ENCODE results near the gene MYH14. TPM values are rescaled to one million over a fixed set of nuclear protein-coding genes. Genes with fewer than 3 reads are reported as not detected.

MYH14 gene
- total and polyA plus RNA-seq, 9 of the 15 experiments (the other 6 are each of a cell fraction or from before 2014, with no cell fraction given): 0.04 to 0.86 (median 0.19) TPM; not detected in 2

GRCh38 chr19:50290775-50291174, 87.4 kb downstream of the MYH14 start:
- DNase-seq (ENCODE audit: extremely low read depth in 1 of 4, low spot score in 3 of 4) (no peak), ATAC-seq (peak; percentile 53), FAIRE-seq (no peak)
- BruUV-seq (replicated peaks): no TSS peak
- H3K27me3 ChIP-seq (ENCODE audit: control insufficient read depth in 2 of 2, insufficient read depth in 2 of 2, low read length in 2 of 2): peaks cover 7 to 63% of the 10 kb centered on the region in 2 experiments
- H2AFZ ChIP-seq (ENCODE audit: low read depth, low read length): no peak overlapping the region
- H3K9me1 ChIP-seq (ENCODE audit: control insufficient read depth, insufficient read depth, low read length): no peaks in the 10 kb centered on the region
- H4K20me1 ChIP-seq (replicated peaks; ENCODE audit: control insufficient read depth, insufficient read depth, low read length): 0 out of 2 replicates have a peak, but pooled peaks cover 9% of the 10 kb centered on the region
- in situ Hi-C loops (cut with MboI) (no loop called here), intact Hi-C loops (cut with micrococcal nuclease) (no loop called here)
- H3K36me3 ChIP-seq (ENCODE audit: control insufficient read depth, insufficient read depth, low read length): no peaks in the 10 kb centered on the region
- H3K9me3 ChIP-seq (replicated peaks; ENCODE audit: control insufficient read depth, insufficient read depth, low read depth, low read length): peaks cover 8% of the 10 kb centered on the region
- no peak overlapping the region for H3K4me3 ChIP-seq
- peaks cover 0 to 18% of the 10 kb centered on the region in 2 experiments; a peak in 3 of 5 replicates for H3K4me1 ChIP-seq (replicated peaks in 1 of 2; ENCODE audit: control insufficient read depth in 2 of 2, insufficient read depth in 2 of 2, low read length in 2 of 2)
- ChIA-PET POLR2A (interaction anchor here (0.6 to 1.1 kb wide), 4 partner anchors 9 to 44 kb away, joined by 3 to 4 read pairs (median 3); no protein-coding TSS in a partner anchor), CTCF (ENCODE audit: low intra/inter-chr PET ratio) (no interaction called here)
- no peak overlapping the region for H3K27ac ChIP-seq (ENCODE audit: extremely low read depth, low read depth, low read length)
- no peak overlapping the region for H3K4me2 ChIP-seq (ENCODE audit: insufficient read depth, low read length)
- WGBS (ENCODE audit: insufficient coverage, low coverage, missing lambda C conversion rate): 7% methylated on average over 15 of the region's 15 CpGs
- no peaks in the 10 kb centered on the region for H3K79me2 ChIP-seq (ENCODE audit: control insufficient read depth, insufficient read depth, low read length)
- peak overlapping the region in 1 of 2 experiments; percentile 58; a peak in 1 of 4 replicates for H3K9ac ChIP-seq (ENCODE audit: insufficient read depth in 1 of 2, low read depth in 2 of 2, low read length in 2 of 2)
- TF ChIP-seq CCNT2 (IDR thresholded peaks at IDR 0.05; ENCODE audit: borderline replicate concordance, extremely low read depth, insufficient read length, low read depth, low read length) (no peak), POLR2B (IDR thresholded peaks at IDR 0.05; ENCODE audit: low read depth, partially characterized antibody) (no peak), SNAPC5 (CRISPR knock-in tag; IDR thresholded peaks at IDR 0.05) (no peak), BMI1 (IDR thresholded peaks at IDR 0.05; ENCODE audit: low read length) (no peak), ZBTB40 (IDR thresholded peaks at IDR 0.05) (no peak), ZBTB40 (CRISPR knock-in tag; IDR thresholded peaks at IDR 0.05) (no peak), HNRNPLL (IDR thresholded peaks at IDR 0.05; ENCODE audit: low read depth, low read length, poor library complexity, severe bottlenecking) (no peak), UBTF (IDR thresholded peaks at IDR 0.05; ENCODE audit: borderline replicate concordance in 1 of 2, low read depth in 2 of 2, low read length in 2 of 2) (0 out of 4 replicates have a peak, but pooled peaks of 1 of the 2 experiments have one; percentile 21)
- TF ChIP-seq, protein P1, sequence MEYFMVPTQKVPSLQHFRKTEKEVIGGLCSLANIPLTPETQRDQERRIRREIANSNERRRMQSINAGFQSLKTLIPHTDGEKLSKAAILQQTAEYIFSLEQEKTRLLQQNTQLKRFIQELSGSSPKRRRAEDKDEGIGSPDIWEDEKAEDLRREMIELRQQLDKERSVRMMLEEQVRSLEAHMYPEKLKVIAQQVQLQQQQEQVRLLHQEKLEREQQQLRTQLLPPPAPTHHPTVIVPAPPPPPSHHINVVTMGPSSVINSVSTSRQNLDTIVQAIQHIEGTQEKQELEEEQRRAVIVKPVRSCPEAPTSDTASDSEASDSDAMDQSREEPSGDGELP (CRISPR knock-in tag; IDR thresholded peaks at IDR 0.05; ENCODE audit: borderline replicate concordance): peak; percentile 15; the same call in 1 of the 2 replicates

All from K562 (cell line).